ENCODE results near the gene ARL6IP1. TPM values are rescaled to one million over a fixed set of nuclear protein-coding genes. Genes with fewer than 3 reads are reported as not detected.

Gene ARL6IP1
- total and polyA plus RNA-seq, 2 of the 13 experiments (the other 11 are each of a cell fraction or from before 2014, with no cell fraction given): 263 to 373 TPM

GRCh38 chr16:18801145-18801972 lies at the start of gene ARL6IP1 (continued):
- TF ChIP-seq HNF4A (CRISPR knock-in tag; IDR thresholded peaks at IDR 0.05) (peak; percentile 54), SOX5 (CRISPR knock-in tag; IDR thresholded peaks at IDR 0.05; ENCODE audit: borderline replicate concordance) (peak; percentile 83), SKI (IDR thresholded peaks at IDR 0.05; ENCODE audit: partially characterized antibody) (peak; percentile 98), NCOA2 (CRISPR knock-in tag; IDR thresholded peaks at IDR 0.05) (peak; percentile 83), ZFP82 (CRISPR knock-in tag; IDR thresholded peaks at IDR 0.05; ENCODE audit: borderline replicate concordance) (peak; percentile 99), KDM6A (CRISPR knock-in tag; IDR thresholded peaks at IDR 0.05; ENCODE audit: low read depth) (peak; percentile 29; the same call in 1 of the 2 replicates), MTA1 (CRISPR knock-in tag; IDR thresholded peaks at IDR 0.05; ENCODE audit: borderline replicate concordance) (peak; percentile 98), BHLHE40 (IDR thresholded peaks at IDR 0.05; ENCODE audit: low read length) (peak; percentile 58; the same call in 1 of the 2 replicates), AGO2 (optimal IDR thresholded peaks at IDR 0.05; ENCODE audit: low read depth, low read length) (peak; percentile 97), PAX8 (CRISPR knock-in tag; IDR thresholded peaks at IDR 0.05; ENCODE audit: borderline replicate concordance) (peak; percentile 94), ZNF841 (CRISPR knock-in tag; IDR thresholded peaks at IDR 0.05; ENCODE audit: borderline replicate concordance) (peak; percentile 94), ZNF569 (CRISPR knock-in tag; IDR thresholded peaks at IDR 0.05; ENCODE audit: borderline replicate concordance) (no peak; the same call in none of the 2 replicates), ZNF274 (CRISPR knock-in tag; IDR thresholded peaks at IDR 0.05) (peak; percentile 94), ZNF451 (CRISPR knock-in tag; IDR thresholded peaks at IDR 0.05) (peak; percentile 95)
- TF ChIP-seq, protein P1, sequence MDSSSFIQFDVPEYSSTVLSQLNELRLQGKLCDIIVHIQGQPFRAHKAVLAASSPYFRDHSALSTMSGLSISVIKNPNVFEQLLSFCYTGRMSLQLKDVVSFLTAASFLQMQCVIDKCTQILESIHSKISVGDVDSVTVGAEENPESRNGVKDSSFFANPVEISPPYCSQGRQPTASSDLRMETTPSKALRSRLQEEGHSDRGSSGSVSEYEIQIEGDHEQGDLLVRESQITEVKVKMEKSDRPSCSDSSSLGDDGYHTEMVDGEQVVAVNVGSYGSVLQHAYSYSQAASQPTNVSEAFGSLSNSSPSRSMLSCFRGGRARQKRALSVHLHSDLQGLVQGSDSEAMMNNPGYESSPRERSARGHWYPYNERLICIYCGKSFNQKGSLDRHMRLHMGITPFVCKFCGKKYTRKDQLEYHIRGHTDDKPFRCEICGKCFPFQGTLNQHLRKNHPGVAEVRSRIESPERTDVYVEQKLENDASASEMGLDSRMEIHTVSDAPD (CRISPR knock-in tag; IDR thresholded peaks at IDR 0.05): peak; percentile 98
- TF ChIP-seq, protein P2, sequence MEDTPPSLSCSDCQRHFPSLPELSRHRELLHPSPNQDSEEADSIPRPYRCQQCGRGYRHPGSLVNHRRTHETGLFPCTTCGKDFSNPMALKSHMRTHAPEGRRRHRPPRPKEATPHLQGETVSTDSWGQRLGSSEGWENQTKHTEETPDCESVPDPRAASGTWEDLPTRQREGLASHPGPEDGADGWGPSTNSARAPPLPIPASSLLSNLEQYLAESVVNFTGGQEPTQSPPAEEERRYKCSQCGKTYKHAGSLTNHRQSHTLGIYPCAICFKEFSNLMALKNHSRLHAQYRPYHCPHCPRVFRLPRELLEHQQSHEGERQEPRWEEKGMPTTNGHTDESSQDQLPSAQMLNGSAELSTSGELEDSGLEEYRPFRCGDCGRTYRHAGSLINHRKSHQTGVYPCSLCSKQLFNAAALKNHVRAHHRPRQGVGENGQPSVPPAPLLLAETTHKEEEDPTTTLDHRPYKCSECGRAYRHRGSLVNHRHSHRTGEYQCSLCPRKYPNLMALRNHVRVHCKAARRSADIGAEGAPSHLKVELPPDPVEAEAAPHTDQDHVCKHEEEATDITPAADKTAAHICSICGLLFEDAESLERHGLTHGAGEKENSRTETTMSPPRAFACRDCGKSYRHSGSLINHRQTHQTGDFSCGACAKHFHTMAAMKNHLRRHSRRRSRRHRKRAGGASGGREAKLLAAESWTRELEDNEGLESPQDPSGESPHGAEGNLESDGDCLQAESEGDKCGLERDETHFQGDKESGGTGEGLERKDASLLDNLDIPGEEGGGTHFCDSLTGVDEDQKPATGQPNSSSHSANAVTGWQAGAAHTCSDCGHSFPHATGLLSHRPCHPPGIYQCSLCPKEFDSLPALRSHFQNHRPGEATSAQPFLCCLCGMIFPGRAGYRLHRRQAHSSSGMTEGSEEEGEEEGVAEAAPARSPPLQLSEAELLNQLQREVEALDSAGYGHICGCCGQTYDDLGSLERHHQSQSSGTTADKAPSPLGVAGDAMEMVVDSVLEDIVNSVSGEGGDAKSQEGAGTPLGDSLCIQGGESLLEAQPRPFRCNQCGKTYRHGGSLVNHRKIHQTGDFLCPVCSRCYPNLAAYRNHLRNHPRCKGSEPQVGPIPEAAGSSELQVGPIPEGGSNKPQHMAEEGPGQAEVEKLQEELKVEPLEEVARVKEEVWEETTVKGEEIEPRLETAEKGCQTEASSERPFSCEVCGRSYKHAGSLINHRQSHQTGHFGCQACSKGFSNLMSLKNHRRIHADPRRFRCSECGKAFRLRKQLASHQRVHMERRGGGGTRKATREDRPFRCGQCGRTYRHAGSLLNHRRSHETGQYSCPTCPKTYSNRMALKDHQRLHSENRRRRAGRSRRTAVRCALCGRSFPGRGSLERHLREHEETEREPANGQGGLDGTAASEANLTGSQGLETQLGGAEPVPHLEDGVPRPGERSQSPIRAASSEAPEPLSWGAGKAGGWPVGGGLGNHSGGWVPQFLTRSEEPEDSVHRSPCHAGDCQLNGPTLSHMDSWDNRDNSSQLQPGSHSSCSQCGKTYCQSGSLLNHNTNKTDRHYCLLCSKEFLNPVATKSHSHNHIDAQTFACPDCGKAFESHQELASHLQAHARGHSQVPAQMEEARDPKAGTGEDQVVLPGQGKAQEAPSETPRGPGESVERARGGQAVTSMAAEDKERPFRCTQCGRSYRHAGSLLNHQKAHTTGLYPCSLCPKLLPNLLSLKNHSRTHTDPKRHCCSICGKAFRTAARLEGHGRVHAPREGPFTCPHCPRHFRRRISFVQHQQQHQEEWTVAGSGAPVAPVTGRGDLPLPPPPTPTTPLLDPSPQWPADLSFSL (CRISPR knock-in tag; IDR thresholded peaks at IDR 0.05): no peak; the same call in 1 of the 2 replicates
- TF ChIP-seq, protein P3, sequence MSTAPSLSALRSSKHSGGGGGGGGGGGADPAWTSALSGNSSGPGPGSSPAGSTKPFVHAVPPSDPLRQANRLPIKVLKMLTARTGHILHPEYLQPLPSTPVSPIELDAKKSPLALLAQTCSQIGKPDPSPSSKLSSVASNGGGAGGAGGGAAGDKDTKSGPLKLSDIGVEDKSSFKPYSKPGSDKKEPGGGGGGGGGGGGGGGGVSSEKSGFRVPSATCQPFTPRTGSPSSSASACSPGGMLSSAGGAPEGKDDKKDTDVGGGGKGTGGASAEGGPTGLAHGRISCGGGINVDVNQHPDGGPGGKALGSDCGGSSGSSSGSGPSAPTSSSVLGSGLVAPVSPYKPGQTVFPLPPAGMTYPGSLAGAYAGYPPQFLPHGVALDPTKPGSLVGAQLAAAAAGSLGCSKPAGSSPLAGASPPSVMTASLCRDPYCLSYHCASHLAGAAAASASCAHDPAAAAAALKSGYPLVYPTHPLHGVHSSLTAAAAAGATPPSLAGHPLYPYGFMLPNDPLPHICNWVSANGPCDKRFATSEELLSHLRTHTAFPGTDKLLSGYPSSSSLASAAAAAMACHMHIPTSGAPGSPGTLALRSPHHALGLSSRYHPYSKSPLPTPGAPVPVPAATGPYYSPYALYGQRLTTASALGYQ (CRISPR knock-in tag; IDR thresholded peaks at IDR 0.05): peak; percentile 95
- TF ChIP-seq, protein P4, sequence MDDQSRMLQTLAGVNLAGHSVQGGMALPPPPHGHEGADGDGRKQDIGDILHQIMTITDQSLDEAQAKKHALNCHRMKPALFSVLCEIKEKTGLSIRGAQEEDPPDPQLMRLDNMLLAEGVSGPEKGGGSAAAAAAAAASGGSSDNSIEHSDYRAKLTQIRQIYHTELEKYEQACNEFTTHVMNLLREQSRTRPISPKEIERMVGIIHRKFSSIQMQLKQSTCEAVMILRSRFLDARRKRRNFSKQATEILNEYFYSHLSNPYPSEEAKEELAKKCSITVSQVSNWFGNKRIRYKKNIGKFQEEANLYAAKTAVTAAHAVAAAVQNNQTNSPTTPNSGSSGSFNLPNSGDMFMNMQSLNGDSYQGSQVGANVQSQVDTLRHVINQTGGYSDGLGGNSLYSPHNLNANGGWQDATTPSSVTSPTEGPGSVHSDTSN (CRISPR knock-in tag; IDR thresholded peaks at IDR 0.05; ENCODE audit: borderline replicate concordance): peak; percentile 76; the same call in 1 of the 2 replicates
